IMR-90 (cell line): Measurements from ENCODE around the gene UNC13B.

Experiments
- BHLHE40 ChIP-seq: fragments of 150-350 bp; IDR thresholded peaks from 2 replicates; pipeline ENCODE4 v1.6.1; 2016; ENCODE audit warnings: mild to moderate bottlenecking, low read depth, low read length
- FOS ChIP-seq: fragments of 150-350 bp; IDR thresholded peaks from 2 replicates; pipeline ENCODE4 v1.6.1; 2016; ENCODE audit warnings: low read depth, low read length
- MAZ ChIP-seq: IDR thresholded peaks from 2 replicates; pipeline ENCODE4 v1.6.1; 2012; ENCODE audit warnings: low read depth, mild to moderate bottlenecking, low read length, improper control_type of control experiment, moderate library complexity, borderline replicate concordance
- MXI1 ChIP-seq: IDR thresholded peaks from 2 replicates; pipeline ENCODE4 v1.6.1; 2012; ENCODE audit warnings: low read depth, mild to moderate bottlenecking, low read length, moderate library complexity, borderline replicate concordance
- NFE2L2 ChIP-seq: fragments of 150-350 bp; IDR thresholded peaks from 2 replicates; pipeline ENCODE4 v1.6.1; 2016; ENCODE audit warnings: low read depth, mild to moderate bottlenecking, low read length
- POLR2A ChIP-seq: IDR thresholded peaks from 2 replicates; pipeline ENCODE4 v1.6.1; 2012; ENCODE audit warnings: mild to moderate bottlenecking, low read depth, low read length
- RAD21 ChIP-seq: IDR thresholded peaks from 2 replicates; pipeline ENCODE4 v1.6.1; 2012; ENCODE audit warnings: low read length, improper control_type of control experiment
- RCOR1 ChIP-seq: IDR thresholded peaks from 2 replicates; pipeline ENCODE4 v1.6.1; 2012; ENCODE audit warnings: mild to moderate bottlenecking, low read length, improper control_type of control experiment; ENCODE audit not compliant: insufficient replicate concordance
- RFX5 ChIP-seq: IDR thresholded peaks from 2 replicates; pipeline ENCODE4 v1.8.0; 2012; ENCODE audit warnings: low read depth, mild to moderate bottlenecking, low read length, moderate library complexity
- TF ChIP-seq, protein P1 (sequence below): conservative IDR thresholded peaks from 2 replicates; pipeline ENCODE4 v1.5.1; 2012; ENCODE audit warnings: mild to moderate bottlenecking, low read depth, low read length, improper control_type of control experiment
- TF ChIP-seq, protein P2 (sequence below): fragments of 150-350 bp; IDR thresholded peaks from 2 replicates; pipeline ENCODE4 v1.6.1; 2017; ENCODE audit warnings: mild to moderate bottlenecking, antibody characterized with exemption, low read length, low read depth

DNA sequence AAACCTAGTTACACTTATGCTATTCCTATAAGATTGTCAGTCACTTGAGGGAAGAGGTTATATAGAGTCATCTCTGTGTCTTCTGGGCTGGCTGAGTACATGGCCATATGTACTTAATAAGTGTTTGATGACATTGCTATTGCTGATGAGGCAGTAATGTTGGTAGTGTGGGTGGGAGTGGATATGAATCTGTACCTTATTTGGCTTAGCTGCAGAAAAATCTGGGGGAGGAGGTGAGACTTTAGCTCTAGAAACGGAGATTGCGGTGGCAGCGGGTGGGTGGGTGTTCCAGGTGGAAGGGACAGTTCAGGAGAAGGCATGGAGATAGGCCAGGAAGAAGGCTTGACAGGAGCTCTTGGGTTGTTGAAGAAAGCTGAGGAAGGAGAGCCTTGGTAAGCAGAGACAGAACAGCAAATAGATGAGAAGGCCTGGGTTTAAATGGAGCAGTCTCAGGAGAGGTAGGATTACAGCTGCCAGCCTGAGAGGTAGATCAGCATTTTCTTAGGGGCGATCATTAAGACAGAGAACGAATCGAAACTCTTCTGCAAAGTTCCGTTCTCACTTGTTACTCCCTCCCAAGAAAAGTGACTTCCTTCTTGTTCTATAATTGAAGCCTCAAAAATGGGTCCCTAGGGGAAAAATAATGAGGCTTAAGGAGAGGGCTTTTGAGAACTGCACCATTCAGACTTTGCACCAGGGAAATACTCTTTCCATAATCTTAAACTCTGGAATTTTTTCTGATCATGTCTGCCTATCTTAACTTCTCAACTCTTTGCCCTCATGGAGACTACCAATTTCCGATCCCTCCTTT, 160.5 kb downstream of the UNC13B start:
- TF ChIP-seq POLR2A (no peak), RFX5 (no peak), MAZ (no peak), BHLHE40 (no peak), RCOR1 (no peak), NFE2L2 (no peak), RAD21 (no peak), MXI1 (no peak), FOS (no peak)
- TF ChIP-seq, protein P1, sequence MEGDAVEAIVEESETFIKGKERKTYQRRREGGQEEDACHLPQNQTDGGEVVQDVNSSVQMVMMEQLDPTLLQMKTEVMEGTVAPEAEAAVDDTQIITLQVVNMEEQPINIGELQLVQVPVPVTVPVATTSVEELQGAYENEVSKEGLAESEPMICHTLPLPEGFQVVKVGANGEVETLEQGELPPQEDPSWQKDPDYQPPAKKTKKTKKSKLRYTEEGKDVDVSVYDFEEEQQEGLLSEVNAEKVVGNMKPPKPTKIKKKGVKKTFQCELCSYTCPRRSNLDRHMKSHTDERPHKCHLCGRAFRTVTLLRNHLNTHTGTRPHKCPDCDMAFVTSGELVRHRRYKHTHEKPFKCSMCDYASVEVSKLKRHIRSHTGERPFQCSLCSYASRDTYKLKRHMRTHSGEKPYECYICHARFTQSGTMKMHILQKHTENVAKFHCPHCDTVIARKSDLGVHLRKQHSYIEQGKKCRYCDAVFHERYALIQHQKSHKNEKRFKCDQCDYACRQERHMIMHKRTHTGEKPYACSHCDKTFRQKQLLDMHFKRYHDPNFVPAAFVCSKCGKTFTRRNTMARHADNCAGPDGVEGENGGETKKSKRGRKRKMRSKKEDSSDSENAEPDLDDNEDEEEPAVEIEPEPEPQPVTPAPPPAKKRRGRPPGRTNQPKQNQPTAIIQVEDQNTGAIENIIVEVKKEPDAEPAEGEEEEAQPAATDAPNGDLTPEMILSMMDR, result no peak
- TF ChIP-seq, protein P2, sequence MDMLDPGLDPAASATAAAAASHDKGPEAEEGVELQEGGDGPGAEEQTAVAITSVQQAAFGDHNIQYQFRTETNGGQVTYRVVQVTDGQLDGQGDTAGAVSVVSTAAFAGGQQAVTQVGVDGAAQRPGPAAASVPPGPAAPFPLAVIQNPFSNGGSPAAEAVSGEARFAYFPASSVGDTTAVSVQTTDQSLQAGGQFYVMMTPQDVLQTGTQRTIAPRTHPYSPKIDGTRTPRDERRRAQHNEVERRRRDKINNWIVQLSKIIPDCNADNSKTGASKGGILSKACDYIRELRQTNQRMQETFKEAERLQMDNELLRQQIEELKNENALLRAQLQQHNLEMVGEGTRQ, result no peak
